ENCODE measurements around the gene TNFRSF14. TPM values are rescaled to one million over a fixed set of nuclear protein-coding genes. Genes with fewer than 3 reads are reported as not detected.
A peak's percentile ranks its signal among the peaks of the same experiment; 100 is the strongest.

The TNFRSF14 gene
- total RNA-seq, 1 donor from 2014 or later: 8.5 TPM

DNA sequence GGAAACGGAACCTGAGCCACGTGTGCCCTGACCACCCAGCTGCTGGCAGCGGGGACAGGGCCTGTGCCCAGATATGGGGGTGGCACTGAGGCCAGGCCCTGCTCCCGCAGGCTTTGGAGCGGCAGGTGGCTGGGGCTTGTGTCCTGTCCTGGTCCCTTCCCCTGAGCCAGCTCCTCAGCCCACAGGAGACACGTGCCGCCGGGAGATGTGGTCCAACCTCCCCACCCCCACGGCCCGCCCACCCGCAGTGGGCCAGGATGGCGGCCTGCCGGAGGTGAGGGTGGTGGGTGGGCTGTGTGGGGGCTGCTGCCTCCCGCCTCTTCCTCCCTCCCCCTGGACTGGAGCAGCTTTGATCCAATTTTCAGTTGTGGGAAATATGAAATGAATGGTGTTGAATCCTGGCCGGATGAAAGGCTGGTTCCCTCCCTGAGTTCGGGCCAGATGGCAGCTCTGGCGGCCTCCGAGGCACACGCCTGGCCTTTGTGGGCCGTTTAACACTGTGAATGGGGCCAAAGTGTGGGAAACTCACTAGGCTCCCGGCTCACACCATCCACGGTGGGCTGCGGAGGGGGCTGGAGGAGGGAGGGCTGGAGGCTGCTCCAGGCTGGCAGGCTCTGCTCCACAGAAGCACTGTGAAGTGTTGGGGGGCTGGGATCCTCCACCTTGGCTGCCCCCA is 23.5 kb upstream of the TNFRSF14 start:
- DNase-seq (ENCODE audit: extremely low spot score, unreplicated experiment): no peak
- Mint-ChIP-seq H3K4me3 (no peak overlapping the region), H3K36me3 (no peaks in the 10 kb centered on the region), H3K9me3 (no peaks in the 10 kb centered on the region), H3K27me3 (peaks cover 47% of the 10 kb centered on the region), H3K27ac (peak overlapping the region; percentile 96), H3K4me1 (ENCODE audit: unreplicated experiment) (peaks cover 10% of the 10 kb centered on the region)
- TF ChIP-seq, protein P1, sequence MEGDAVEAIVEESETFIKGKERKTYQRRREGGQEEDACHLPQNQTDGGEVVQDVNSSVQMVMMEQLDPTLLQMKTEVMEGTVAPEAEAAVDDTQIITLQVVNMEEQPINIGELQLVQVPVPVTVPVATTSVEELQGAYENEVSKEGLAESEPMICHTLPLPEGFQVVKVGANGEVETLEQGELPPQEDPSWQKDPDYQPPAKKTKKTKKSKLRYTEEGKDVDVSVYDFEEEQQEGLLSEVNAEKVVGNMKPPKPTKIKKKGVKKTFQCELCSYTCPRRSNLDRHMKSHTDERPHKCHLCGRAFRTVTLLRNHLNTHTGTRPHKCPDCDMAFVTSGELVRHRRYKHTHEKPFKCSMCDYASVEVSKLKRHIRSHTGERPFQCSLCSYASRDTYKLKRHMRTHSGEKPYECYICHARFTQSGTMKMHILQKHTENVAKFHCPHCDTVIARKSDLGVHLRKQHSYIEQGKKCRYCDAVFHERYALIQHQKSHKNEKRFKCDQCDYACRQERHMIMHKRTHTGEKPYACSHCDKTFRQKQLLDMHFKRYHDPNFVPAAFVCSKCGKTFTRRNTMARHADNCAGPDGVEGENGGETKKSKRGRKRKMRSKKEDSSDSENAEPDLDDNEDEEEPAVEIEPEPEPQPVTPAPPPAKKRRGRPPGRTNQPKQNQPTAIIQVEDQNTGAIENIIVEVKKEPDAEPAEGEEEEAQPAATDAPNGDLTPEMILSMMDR (conservative IDR thresholded peaks at IDR 0.05): no peak

- Mint-ChIP-seq H3K4me1 (ENCODE audit: unreplicated experiment) (peaks cover 10% of the 10 kb centered on the region), H3K27me3 (peaks cover 47% of the 10 kb centered on the region), H3K36me3 (no peaks in the 10 kb centered on the region), H3K9me3 (no peaks in the 10 kb centered on the region), H3K4me3 (peak overlapping the region; percentile 83), H3K27ac (peak overlapping the region; percentile 96)
- TF ChIP-seq, protein P1 (conservative IDR thresholded peaks at IDR 0.05): no peak
- no peak for DNase-seq (ENCODE audit: extremely low spot score, unreplicated experiment)
Observed at GRCh38 chr1:2533365-2533764, 22.8 kb upstream of the TNFRSF14 start.

DNA sequence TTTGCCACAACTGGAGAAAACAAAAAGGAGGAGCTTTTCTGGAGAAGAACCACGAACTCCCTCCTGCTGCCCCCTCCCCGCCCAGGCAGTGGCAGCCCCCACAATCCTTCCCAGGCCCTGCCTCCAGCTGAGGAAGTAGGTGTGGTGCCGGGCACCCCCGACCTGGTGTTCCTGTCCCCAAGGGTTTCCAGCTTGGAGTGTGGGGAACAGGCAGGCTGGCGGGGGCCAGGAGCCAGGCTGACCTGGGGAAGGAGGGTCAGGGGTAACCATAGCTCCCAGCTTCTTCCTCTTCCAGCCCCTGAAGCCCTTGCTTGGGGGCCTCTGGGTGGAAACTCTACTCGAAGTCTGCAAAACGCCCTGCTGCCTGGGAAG is 21.9 kb upstream of the TNFRSF14 start:
- H3K27ac Mint-ChIP-seq: peak overlapping the region; percentile 96
- H3K27me3 Mint-ChIP-seq: peaks cover 40% of the 10 kb centered on the region
- DNase-seq (ENCODE audit: extremely low spot score, unreplicated experiment): no peak
- peak overlapping the region; percentile 79 for H3K4me3 Mint-ChIP-seq
- no peaks in the 10 kb centered on the region for H3K36me3 Mint-ChIP-seq
- H3K9me3 Mint-ChIP-seq: no peaks in the 10 kb centered on the region
- peaks cover 10% of the 10 kb centered on the region for H3K4me1 Mint-ChIP-seq (ENCODE audit: unreplicated experiment)
- TF ChIP-seq, protein P1 (conservative IDR thresholded peaks at IDR 0.05): no peak

GRCh38 chr1:2534687-2535441 is 21.3 kb upstream of the TNFRSF14 start:
- no peaks in the 10 kb centered on the region for H3K9me3 Mint-ChIP-seq
- H3K27me3 Mint-ChIP-seq: peaks cover 40% of the 10 kb centered on the region
- peak overlapping the region; percentile 79 for H3K4me3 Mint-ChIP-seq
- no peaks in the 10 kb centered on the region for H3K36me3 Mint-ChIP-seq
- H3K27ac Mint-ChIP-seq: peak overlapping the region; percentile 94
- TF ChIP-seq, protein P1 (conservative IDR thresholded peaks at IDR 0.05): no peak
- H3K4me1 Mint-ChIP-seq (ENCODE audit: unreplicated experiment): peaks cover 10% of the 10 kb centered on the region
- DNase-seq (ENCODE audit: extremely low spot score, unreplicated experiment): no peak

GRCh38 chr1:2535455-2535854 is 20.7 kb upstream of the TNFRSF14 start:
- TF ChIP-seq, protein P1 (conservative IDR thresholded peaks at IDR 0.05): no peak
- no peak overlapping the region for H3K4me3 Mint-ChIP-seq
- H3K27ac Mint-ChIP-seq: peak overlapping the region; percentile 94
- H3K27me3 Mint-ChIP-seq: peaks cover 40% of the 10 kb centered on the region
- H3K9me3 Mint-ChIP-seq: no peaks in the 10 kb centered on the region
- H3K36me3 Mint-ChIP-seq: no peaks in the 10 kb centered on the region
- H3K4me1 Mint-ChIP-seq (ENCODE audit: unreplicated experiment): peaks cover 10% of the 10 kb centered on the region
- DNase-seq (ENCODE audit: extremely low spot score, unreplicated experiment): no peak
